ENCODE data around the gene MAPT. TPM values are rescaled to one million over a fixed set of nuclear protein-coding genes. Genes with fewer than 3 reads are reported as not detected.
A peak's percentile ranks its signal among the peaks of the same experiment; 100 is the strongest.

MAPT gene
- polyA plus RNA-seq, 3 donors = 0.04 TPM; not detected in 2

DNA sequence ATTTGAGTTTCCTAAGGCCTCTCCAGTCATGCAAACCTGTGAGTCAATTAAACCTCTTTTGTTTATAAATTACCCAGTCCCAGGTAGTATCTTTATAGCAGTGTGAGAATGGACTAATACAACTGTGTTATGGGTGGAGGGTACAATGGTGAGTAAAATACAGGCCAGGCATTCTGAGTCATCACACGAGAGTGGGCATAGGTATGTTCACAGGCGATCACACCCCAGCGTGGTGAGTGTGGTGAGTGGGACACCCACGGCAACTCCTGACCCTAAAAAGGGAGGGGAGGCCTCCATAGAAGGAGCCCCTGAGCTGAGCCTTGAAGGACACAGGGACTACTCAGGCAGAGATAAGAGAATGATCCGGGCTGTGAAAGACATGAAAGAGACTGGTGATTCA lies 22.6 kb upstream of the MAPT start:
- Mint-ChIP-seq H3K36me3 (no peaks in the 10 kb centered on the region), H3K9me3 (peaks cover 0 to 11% (median 6%) of the 10 kb centered on the region in 7 donors), H3K4me1 (peaks cover 7% of the 10 kb centered on the region), H3K4me3 (no peak overlapping the region), H3K27me3 (ENCODE audit: low read depth in 3 of 3) (peaks cover 2 to 18% (median 9%) of the 10 kb centered on the region in 3 donors), H3K27ac (no peak overlapping the region)
- 93% methylated on average over 5 of the region's 5 CpGs for WGBS (ENCODE audit: insufficient coverage)
- Histone ChIP-seq H3K9ac (ENCODE audit: insufficient read depth, low read length, poor library complexity, severe bottlenecking) (no peak overlapping the region), H3K4me1 (ENCODE audit: control insufficient read depth in 1 of 2, insufficient read depth in 2 of 2, low read length in 2 of 2) (no peaks in the 10 kb centered on the region), H3K4me2 (replicated peaks; ENCODE audit: extremely low read depth, low read length, poor library complexity, severe bottlenecking) (no peak overlapping the region), H4K20me1 (ENCODE audit: insufficient read depth, low read length) (no peaks in the 10 kb centered on the region), H3K27ac (ENCODE audit: low read depth in 1 of 2, low read length in 2 of 2) (no peak overlapping the region), H3K27me3 (ENCODE audit: control insufficient read depth in 2 of 2, insufficient read depth in 2 of 2, low read length in 2 of 2) (no peaks in the 10 kb centered on the region), H3K36me3 (replicated peaks in 1 of 2; ENCODE audit: control insufficient read depth in 1 of 2, insufficient read depth in 2 of 2, low read length in 2 of 2) (no peaks in the 10 kb centered on the region), H2AFZ (ENCODE audit: insufficient read depth, low read depth, low read length, poor library complexity, severe bottlenecking) (no peak overlapping the region), H3K9me3 (replicated peaks in 1 of 2; ENCODE audit: control insufficient read depth in 1 of 2, insufficient read depth in 1 of 2, low read length in 2 of 2) (no peaks in the 10 kb centered on the region), H3K4me3 (replicated peaks in 1 of 3; ENCODE audit: low read depth in 2 of 3, low read length in 3 of 3) (no peak overlapping the region), H3K79me2 (ENCODE audit: insufficient read depth, low read length) (no peaks in the 10 kb centered on the region)
- no peak for DNase-seq
- TF ChIP-seq, protein P1, sequence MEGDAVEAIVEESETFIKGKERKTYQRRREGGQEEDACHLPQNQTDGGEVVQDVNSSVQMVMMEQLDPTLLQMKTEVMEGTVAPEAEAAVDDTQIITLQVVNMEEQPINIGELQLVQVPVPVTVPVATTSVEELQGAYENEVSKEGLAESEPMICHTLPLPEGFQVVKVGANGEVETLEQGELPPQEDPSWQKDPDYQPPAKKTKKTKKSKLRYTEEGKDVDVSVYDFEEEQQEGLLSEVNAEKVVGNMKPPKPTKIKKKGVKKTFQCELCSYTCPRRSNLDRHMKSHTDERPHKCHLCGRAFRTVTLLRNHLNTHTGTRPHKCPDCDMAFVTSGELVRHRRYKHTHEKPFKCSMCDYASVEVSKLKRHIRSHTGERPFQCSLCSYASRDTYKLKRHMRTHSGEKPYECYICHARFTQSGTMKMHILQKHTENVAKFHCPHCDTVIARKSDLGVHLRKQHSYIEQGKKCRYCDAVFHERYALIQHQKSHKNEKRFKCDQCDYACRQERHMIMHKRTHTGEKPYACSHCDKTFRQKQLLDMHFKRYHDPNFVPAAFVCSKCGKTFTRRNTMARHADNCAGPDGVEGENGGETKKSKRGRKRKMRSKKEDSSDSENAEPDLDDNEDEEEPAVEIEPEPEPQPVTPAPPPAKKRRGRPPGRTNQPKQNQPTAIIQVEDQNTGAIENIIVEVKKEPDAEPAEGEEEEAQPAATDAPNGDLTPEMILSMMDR (IDR thresholded peaks at IDR 0.05) = no peak
- intact Hi-C loops (cut with micrococcal nuclease) = no loop called here

DNA sequence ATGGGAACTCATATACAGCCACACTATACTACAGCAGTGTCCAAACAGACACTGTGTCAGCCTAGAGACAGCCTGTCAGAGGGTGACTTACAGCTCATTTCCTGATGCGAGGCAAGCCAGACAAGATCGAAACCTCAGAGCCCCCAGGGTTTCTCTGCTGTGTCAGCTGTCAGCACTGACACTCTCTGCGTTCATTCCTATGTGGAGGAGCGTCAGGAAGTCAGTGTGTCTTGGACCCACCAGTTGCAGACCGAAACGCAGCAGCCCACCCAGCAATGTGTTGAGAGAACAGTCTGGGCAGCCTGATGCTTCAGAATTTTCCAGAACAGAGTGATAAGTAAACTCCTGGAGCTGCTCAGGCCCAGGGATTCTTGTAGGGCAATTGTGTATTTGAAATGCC lies 20.6 kb upstream of the MAPT start:
- 0% methylated on average over 6 of the region's 6 CpGs for WGBS (ENCODE audit: insufficient coverage)
- H3K27ac ChIP-seq (ENCODE audit: low read depth in 1 of 2, low read length in 2 of 2) = no peak overlapping the region
- DNase-seq = no peak

More for the DNA sequence above, 20.6 kb upstream of the MAPT start:
- TF ChIP-seq, protein P1 (IDR thresholded peaks at IDR 0.05) = no peak
- Histone ChIP-seq H2AFZ (ENCODE audit: insufficient read depth, low read depth, low read length, poor library complexity, severe bottlenecking) (no peak overlapping the region), H3K36me3 (replicated peaks in 1 of 2; ENCODE audit: control insufficient read depth in 1 of 2, insufficient read depth in 2 of 2, low read length in 2 of 2) (no peaks in the 10 kb centered on the region), H3K79me2 (ENCODE audit: insufficient read depth, low read length) (no peaks in the 10 kb centered on the region), H4K20me1 (ENCODE audit: insufficient read depth, low read length) (no peaks in the 10 kb centered on the region), H3K4me2 (replicated peaks; ENCODE audit: extremely low read depth, low read length, poor library complexity, severe bottlenecking) (no peak overlapping the region), H3K9ac (ENCODE audit: insufficient read depth, low read length, poor library complexity, severe bottlenecking) (no peak overlapping the region), H3K4me3 (replicated peaks in 1 of 3; ENCODE audit: low read depth in 2 of 3, low read length in 3 of 3) (no peak overlapping the region), H3K9me3 (replicated peaks in 1 of 2; ENCODE audit: control insufficient read depth in 1 of 2, insufficient read depth in 1 of 2, low read length in 2 of 2) (no peaks in the 10 kb centered on the region), H3K4me1 (ENCODE audit: control insufficient read depth in 1 of 2, insufficient read depth in 2 of 2, low read length in 2 of 2) (no peaks in the 10 kb centered on the region), H3K27me3 (ENCODE audit: control insufficient read depth in 2 of 2, insufficient read depth in 2 of 2, low read length in 2 of 2) (no peaks in the 10 kb centered on the region)
- intact Hi-C loops (cut with micrococcal nuclease) = no loop called here
- H3K4me1 Mint-ChIP-seq = no peaks in the 10 kb centered on the region
- peaks cover 3 to 13% (median 5%) of the 10 kb centered on the region in 7 donors for H3K9me3 Mint-ChIP-seq
- no peaks in the 10 kb centered on the region for H3K36me3 Mint-ChIP-seq
- no peak overlapping the region for H3K27ac Mint-ChIP-seq
- peak overlapping the region in 1 of 2 donors; percentile 6 for H3K4me3 Mint-ChIP-seq
- H3K27me3 Mint-ChIP-seq (ENCODE audit: low read depth in 3 of 3) = peaks cover 5 to 18% (median 9%) of the 10 kb centered on the region in 3 donors
